GM19023 (cell line): Measurements from ENCODE around the gene MESD.

ENCODE experiments used
- ATAC-seq: cut with Tn5 transposase; IDR thresholded peaks from one replicate; pipeline ENCODE4 v1.9.1; 2021; ENCODE audit warnings: mild to moderate bottlenecking, moderate library complexity; ENCODE audit not compliant: unreplicated experiment

MESD gene

DNA sequence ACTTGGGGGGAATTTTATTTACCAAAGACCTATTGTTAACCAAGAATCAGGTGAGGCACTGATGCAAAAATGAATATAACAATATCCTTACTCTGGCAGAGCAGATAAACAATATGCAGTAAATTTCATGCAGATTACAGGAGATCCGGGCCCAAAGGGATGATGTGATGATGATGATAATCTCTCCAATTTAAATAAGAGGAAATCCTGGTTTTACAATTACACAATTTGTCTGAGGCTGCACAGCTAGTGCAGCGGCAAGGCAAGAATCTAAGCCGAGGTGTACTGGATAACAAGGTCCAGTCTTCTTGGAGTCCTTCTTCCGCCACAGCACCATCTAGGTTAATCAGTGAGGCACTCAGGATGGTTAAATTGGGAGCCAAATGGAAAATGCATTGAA lies 2.4 kb upstream of the MESD start:
- ATAC-seq, result no peak

DNA sequence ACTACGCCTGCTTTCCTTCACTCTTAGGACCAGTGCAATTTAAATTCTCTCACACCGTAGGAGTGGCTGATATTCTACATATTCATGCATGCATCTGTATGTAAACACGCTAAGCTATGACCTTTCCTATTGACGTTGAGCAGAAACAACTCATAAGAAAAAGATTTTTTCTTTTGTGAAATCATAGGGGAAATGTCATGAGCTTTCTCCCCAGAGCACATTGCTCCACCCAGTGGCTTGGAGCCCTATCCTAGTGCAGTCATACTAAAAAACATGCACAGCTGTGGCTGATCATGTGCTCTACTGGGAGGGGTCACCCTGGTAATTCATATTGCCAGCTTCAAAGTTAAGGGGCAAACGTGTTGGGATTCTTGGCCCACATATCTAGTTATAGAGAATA lies 1.8 kb upstream of the MESD start:
- no peak for ATAC-seq

DNA sequence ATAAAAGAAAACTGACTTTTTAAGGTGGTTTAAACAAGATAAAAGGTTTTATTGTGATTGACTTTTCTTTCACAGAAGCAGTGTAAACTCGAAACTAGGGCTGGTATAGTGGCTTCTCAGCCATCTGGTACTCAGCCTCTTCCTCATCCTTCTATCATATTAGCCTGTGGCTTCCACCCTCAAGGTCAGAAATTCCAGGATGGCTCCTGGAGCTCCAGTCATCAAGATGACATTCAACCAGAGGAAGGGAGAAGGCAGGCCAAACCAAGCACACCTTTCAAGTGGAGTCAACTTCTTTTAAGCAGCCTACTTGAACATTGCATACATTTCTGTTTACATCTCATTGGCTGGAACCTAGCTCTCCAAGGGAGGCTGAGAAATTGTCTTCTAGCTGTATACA lies 1.3 kb upstream of the MESD start:
- ATAC-seq, result no peak

DNA sequence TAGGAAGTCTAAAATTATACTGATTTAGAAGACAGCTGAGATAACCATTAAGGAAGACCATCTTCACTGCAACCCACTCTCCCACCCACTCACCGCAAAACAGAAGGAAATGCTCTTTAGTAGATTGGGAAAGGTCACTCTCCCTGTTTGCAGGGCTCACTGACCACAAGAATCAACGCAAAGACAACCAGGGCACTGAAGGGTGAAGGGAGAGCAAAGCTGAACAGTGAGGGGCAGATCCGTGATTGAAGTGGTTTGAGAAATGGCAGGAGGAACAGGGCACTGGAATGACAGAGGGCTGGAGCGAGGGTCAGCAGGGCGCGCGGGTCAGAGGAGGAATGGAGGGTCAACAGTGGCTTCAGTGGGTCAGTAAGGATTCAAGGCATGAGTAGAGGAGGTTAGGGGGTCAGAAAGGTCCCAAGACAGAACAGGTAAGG lies 520 bp downstream of the MESD start:
- peak; percentile 7 for ATAC-seq

DNA sequence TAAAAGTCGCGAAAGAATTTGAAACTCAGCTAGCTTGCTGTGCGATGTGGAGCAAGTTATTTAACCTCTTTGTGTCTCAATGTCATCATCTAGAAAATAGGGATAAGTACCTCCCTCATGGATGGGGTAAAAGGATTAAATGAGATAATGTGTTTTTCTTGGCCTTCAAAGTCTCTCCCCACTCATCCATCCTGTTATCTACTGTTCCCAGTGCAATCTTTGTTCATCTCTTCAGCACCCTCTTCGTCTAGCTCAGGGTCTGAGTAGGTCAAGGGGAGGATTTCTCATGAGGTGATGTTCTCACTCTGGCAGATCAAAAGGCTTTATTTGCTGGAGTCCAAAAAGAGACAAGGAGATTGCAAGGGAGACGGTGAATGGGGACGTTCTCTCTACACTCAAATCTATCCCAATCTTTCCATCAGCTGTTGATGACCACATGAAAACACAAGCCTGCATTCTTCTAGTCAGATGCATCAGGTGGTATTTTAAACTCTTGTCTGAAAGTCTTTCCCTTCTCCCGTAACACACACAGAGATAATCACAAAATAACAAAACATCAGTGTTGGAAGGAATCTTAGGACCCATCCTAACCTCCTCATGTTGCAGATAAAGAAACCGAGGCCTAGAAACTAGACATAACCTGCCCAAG lies 1.3 kb downstream of the MESD start:
- ATAC-seq, result no peak

DNA sequence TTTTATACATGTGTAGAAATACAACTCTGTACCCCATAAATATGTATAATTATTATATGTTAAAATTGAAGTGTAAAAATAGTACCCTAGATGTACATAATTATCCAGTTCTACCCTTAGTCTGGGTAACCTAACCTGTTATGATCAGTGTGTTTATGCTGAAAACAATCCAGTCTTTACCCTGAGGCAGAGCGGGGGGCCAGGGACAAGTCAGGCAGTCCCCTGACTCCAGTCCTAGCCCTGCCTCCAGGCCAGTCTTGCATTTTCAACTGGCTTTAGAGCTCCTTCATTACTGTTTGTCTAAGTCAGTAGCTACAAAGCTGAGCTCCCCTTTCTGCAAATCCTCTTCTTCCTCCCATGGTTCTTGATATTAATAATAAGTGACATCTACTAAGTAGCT lies 3.1 kb downstream of the MESD start:
- no peak for ATAC-seq

DNA sequence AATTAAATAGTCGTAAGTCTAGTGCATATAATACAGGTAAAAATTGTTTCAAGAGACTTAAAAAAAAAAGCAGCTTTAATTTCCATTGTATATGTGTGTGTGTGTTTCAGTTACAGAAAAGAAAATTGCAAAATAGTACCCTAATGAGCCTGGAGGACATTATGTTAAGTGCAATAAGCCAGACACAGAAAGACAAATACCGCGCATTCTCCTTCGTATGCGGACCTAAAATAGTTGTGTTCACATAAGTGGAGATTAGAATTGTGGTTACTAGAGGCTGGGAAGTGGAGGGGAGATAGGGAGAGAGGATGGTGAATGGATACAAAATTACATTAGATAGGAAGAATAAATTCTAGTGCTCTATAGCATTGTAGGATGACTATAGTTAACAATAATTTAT lies 3.6 kb downstream of the MESD start:
- ATAC-seq, result no peak

DNA sequence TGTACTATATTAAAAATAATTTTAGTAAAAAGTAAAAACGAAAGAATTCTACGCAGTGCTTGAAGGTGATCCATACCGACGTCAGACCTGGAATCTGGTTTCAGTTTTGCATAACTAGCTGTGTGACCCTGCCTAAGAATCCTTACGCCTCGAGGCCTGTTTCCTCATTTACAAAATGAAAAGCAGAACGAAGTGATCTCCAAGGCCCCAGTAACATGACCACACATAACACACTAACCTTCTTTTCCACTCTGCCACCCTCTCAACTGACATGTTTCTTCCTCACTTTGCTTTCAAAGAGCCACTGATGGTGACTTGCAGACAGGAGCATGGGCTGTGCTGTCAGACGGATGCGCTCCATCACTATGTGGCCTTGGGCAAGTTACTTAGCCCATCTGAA lies 4.8 kb downstream of the MESD start:
- ATAC-seq, result no peak

DNA sequence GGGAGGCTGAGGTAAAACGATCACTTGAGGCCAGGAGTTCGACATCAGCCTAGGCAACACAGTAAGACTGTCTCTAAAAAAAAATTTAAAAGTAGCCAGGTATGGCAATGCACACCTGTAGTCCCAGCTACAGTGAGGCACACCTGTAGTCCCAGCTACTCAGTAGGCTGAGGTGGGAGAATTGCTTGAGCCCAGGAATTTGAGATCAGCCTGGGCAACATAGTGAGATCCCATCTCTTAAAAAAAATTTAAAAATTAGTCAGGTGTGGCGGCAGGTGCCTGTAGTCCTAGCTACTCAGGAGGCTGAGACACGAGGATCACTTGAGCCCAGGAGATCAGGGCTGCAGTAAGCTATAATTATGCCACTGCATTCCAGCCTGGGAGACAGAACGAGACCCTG lies 6.8 kb downstream of the MESD start:
- no peak for ATAC-seq

DNA sequence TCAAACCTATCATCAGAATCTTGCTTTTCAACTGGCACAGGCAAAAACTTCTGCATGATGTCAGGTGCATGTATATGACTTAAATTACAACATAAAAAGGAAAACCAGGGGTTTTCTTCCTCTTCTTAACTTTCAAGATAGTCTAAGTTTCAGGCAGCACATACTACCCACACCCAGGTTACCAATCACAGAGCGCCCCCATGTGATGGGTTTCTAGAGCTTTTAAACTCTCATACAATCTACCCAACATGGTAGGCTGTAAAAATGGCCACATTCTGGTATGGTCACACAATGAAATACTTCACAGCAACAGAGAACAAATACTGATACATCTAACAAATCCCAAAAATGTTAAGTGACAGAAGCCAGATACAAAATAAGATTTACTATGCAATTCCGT lies 7.4 kb downstream of the MESD start:
- no peak for ATAC-seq

DNA sequence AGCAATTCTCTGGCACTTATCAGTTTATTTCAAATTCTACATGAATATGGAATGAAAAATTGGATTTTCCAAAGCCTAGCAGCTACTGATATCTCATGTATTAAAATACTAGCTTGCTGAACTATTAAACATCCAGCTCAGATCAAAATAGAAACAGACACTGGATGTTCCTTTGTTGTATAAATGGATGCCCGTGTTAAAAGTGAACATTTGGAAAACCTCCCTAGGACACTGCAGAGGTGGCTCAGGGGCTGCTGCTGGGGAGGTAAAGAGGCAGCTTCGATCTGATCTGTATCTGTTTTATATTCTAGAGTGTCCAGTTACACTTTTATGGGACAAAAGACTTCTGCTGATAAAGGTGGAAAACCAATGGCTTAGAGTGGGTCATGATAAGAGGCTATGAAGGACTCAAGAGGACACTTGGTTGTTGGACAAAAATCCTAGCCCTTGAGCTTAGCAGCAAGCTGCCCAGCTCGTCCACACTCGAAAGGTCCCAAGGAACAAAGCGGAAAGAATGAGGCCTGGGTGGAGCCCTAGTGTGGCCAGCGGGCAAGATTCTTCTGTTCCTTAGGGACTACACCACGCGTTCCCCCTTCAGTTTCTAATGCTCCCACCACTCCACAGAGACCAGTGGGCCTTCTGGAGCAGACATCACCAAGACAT lies 9.9 kb downstream of the MESD start:
- ATAC-seq, result no peak

DNA sequence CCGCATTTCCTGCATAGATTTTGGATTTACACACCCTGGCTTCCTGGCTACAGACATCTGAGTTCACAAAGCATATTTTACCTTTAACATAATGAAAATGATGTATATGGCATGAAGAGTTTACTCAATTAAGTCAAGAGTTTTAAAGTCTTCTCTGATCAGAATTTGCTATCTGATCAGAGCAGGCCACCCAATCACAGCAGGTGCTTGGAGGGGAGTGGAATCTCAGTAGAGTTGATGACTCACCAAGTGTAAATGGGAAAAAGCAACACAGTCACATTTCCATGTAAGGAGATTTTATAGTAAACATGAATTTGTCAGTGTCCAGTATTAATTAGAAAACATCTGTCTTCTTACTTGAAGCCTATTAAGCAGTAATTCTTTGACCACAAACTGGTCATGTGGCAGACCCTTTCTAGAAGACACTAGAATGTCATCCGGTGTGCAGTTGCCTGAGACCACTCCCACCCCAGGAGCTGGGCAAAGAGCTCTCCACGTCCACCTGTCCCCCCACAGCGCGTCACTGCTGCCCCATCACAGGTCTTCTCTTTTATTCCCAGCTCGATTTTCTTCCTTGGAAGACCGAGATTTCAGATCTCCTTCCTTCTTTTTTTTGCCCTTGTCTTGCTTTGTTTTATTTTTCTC lies 10.8 kb downstream of the MESD start:
- no peak for ATAC-seq

DNA sequence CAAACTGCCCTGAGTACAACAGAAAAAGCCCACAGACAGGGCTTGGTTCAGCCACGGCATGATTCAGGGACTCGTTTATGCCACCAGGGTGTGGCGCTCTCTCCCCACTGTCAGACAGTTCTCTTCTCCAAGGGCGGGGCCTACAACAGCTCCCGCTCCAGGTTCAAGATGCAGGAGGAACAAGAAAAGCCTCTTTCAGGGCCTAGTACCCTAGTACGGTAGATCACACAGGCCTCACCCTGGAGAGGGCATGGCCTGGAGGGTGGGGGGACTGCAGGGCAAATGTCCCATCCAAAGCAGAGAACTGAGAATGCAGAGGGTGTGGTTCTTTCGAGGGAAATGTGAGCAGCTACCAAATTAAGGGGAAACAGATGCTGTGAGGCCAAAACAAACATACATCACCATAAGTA lies 12.0 kb downstream of the MESD start:
- ATAC-seq, result no peak

DNA sequence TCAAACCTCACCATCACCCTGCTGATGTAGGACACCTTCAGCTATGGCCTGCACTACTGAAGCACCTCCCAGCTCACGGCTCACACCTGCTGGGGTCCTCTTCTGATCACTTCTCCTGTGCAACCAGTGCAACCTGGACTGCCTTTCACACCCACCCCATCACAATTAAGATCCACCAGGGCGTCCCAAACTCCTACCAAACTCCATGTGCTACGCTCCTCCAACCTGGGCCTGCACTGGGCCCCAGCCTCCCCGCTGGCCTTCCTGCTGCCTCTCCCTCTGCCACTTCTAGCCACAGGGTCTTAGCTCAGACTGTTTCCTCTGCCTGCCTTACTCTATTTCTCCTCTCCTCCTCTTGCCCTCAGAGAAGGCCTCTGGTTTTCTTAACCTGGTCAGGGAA lies 12.8 kb downstream of the MESD start:
- no peak for ATAC-seq

DNA sequence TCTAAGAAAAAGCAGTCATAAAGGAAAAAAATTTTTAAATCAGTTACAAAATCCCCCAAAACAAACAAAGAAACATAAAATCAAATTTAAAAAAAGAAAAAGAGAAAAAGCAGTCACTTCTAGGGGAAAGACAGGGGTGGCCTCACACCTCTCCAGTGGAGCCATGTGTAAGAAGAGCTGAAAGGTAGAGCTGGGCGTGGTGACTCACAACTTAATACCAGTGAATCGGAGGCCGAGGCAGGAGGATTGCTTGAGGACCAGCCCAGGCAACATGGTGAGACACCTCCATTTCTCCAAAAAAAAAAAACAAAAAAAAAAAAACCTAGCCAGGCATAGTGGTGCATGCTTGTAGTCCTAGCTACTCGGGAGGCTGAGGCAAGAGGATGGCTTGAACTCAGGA lies 14.7 kb downstream of the MESD start:
- ATAC-seq, result no peak

DNA sequence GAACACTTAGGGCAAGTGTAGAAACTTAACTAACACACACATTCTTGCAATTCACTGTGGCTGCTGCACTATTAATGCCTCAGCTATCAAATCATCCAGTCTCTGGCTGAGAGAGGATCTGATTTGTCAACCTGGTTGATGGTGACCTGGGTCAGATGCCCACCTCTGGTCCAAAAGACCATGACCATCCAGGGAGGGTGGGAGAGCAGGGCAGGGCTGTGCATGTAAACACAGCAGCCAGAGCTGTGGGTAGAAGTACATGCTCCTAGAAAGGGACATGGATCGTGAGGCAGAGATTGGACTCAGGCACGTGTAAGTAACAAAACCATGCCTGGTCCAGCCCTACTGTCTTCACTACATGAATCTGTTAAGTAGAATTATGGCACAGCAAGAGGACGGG lies 17.3 kb downstream of the MESD start:
- no peak for ATAC-seq

DNA sequence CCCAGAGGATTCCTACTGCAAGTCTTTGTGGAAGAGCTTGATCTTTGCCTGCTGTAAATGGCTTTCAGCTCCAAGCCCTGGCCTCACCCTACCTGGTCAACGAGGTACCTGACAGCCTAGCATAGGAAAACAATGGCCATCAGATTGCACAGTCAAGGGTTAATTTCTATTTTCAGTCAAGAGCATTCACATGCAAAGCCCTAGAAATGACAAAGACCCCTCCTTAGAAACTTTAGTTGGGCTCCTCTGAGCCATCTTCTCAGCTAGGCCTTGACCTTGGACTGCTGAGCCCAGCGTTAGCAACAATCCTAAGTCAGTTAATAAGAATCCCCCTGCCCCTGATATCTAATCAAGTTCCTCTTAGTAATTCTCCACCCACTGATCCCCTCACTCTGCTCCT lies 18.5 kb downstream of the MESD start:
- ATAC-seq, result no peak

DNA sequence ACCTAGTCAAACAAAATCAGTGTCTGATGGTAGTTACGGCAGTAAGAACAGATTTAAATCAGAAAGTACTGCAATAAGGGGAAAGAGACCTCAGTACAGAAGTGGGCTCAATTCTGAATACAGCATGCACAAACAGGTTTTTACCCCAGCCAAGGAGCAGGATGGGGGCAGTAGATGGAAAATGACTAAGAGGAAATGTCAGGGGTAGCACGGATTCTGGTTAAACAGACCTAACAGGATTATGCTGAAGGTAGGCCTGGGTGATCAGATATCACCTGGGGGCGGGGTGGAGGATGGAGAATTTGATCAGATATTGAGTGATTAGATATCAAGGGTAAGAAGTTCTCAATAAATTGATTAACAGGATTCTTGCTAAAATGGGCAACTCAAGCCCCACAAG lies 19.0 kb downstream of the MESD start:
- no peak for ATAC-seq

DNA sequence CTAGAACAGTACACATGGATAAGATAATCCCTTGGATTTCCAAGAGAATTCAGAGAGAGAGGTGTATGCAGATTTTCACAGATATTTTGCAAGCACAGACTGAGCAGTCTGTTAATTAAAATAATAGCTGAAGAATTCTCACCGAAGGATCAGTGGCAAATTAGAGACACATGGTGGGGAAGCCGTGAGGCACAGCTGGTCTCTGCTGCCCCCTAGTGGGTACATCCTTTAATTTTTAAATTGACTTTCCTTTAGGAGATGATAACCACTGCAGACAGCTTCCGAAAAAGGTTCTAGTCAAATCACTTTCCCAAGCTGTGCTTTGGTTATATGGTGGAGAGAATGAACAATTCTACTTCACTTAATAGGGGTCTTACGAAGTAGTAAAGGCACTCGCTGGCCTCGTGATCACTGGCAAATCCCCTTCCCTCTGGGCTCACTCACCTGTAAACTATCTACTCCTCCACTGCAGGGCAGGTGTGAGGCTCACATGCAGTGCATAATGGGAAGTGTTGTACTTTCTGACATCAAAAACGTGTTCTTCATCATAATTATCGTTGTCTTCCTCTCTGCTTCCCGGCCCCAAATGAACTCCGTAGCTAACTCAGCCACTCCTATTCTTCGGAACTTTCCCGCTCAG lies 19.5 kb downstream of the MESD start:
- ATAC-seq, result no peak

DNA sequence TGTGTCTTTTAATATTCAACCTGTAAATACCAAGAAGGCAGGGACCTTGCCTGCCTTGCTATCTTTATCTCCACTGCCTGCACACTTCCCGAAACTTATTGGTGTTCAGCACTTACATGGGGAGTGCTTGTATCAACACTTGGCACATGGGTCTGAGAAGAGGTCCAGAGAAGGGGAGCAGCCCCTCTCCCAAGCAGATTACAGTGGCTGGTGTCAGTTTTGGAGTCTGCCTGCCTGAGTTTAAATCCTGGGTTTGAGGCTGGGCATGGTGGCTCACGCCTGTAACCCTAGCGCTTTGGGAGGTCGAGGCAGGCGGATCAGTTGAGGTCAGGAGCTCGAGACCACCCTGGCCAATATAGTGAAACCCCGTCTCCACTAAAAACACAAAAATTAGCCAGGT lies 20.3 kb downstream of the MESD start:
- ATAC-seq, result no peak

DNA sequence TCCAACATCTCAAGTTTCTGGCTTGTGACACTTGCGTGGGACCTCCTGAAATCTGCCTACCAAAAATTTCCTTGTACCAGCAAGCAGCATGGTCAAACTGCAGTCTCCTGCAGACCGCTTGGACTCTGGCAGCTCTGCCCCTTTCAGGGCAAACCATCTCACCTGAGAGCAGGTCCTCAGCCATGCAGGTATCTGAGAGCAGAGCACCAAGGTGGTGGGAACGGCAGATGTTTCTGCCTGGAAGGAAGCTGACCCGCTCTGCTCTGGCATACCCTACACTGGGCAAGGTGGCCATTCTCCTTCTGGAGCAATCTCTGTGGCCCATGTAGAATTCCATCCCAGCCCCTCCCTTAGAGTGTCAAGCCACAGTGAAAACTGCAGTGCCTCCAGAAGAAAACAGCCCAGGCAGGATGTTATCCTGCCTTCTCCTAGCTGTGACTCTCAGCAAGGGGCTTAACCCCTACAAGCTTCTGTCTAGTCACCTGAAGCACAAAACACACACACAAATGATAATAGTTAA lies 21.6 kb downstream of the MESD start:
- ATAC-seq, result no peak

DNA sequence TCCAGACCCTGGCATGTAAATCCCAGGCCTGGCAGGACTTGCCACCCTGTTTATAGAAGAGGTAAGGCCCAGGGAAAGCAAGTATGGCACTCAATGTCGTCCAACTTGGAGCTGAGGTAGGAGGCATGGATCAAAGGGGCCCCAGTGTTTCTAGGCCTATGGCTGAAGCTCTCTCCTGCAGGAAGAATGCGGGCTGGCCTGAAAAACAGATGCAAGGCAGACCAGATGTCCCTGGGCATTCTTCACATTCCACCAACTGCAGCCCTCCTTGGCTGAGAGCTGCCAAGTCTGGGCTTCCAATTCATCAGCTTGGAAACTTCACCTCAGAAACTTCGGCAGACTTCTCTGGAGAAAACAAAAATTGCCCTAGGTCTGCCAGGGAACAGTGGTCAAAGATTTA lies 22.2 kb downstream of the MESD start:
- ATAC-seq, result no peak
